Medulla oblongata (tissue), 1 donor: Measurements from ENCODE around the gene HS3ST4.

ENCODE experiments used
- DNase-seq: peaks from one replicate; pipeline ENCODE4 v3.0.0-alpha.2; 2015; ENCODE audit errors: extremely low spot score

The HS3ST4 gene

DNA sequence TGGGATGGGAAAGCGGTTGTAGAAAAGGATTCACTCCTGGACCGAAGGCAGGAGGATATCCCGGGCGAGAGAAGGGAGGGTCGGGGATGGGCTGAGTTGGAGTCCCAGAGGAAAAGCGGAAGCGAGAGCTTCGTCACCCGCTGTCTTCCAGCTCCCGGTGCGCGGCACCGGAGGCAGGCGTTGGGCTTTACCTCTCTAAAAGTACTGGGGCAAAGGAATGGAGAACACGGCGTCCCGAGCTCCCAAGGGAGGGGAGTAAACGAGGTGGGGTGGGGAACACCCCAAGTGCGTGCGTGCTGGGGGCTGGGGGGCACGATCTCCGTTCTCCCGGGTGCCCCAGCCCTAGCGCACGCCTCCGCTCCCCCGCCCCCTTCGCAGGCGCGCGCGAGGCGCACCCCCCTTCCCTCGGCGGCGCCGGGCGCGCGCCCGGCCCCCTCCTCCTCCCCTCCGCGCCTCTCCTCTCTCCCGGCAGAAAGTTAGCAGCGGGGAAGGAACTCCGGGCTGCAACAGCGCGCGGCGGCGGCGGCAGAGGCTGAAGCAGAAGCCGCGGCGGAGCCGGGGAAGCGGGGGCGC is at the start of gene HS3ST4:
TSS of gene HS3ST4 (plus strand) at position 441 of the 573 bp plus-strand sequence.
- DNase-seq, result peak; percentile 15

DNA sequence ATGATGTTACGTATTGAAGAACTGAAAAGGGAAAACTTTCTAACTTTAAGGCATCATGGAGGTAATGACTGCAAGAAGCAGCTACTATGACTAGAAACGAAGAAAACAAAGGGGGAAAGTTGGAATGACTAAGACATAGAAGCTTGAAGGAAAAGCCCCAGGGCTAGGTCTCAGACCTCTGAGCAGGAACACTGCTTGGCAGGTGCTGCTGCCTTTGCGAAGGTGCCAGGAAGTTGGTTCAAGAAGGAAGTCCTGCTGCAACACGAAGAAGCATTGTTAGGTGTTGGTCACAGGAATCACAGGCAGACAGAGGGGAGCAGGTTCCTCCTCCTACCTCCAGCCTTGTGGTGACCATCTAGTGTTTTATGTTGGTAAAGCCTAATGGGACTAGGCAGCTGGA is 48.1 kb upstream of the HS3ST4 start:
- no peak for DNase-seq

DNA sequence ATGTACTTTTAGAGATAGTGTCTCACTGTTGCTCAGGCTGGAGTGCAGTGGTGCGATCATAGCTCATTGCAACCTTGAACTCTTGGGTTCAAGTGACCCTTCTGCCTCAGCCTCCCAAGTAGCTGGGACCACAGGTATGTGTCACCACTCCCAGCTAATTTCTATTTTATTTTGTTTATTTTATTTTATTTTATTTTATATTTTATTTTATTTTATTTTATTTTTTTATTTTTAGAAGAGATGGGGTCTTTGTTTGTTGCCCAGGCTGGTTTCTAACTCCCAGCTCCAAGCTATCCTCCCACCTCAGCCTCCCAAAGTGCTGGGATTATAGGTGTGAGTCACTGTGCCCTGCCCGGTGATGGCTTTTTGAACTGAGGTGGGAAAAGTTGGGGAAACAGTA is 35.1 kb upstream of the HS3ST4 start:
- no peak for DNase-seq

DNA sequence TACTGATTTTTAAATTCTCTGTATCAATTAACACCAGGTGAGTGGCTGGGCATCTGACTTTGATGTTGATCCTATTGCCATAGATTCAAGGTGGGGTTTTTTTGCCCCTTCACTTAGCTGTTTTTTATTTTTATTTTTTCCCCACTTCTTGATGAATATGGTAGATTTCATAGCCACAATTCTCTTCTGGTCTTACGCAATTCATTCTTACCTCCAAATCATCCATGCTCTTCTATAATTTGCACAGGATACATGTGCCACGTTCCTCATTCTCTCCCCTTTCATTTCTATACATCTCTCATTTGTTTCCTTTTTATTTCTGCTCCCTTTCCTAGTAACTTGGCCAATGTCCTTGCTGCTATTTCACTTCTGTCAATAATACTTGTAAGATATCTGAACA is 14.9 kb upstream of the HS3ST4 start:
- no peak for DNase-seq

DNA sequence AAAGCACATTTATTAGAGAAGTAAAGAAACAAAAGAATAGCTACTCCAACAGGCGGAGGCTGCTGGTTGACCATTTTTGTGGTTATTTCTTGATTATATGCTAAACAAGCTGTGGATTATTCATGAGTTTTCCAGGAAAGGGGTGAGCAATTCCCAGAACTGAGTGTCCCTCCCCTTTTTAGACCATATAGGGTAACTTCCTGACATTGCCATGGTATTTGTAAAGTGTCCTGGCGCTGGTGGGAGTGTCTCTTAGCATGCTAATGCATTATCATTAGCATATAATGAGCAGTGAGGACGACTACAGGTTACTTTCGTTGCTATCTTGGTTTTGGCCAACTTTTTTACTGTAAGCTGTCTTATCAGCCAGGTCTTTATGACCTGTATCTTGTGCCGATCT is 12.2 kb upstream of the HS3ST4 start:
- no peak for DNase-seq

DNA sequence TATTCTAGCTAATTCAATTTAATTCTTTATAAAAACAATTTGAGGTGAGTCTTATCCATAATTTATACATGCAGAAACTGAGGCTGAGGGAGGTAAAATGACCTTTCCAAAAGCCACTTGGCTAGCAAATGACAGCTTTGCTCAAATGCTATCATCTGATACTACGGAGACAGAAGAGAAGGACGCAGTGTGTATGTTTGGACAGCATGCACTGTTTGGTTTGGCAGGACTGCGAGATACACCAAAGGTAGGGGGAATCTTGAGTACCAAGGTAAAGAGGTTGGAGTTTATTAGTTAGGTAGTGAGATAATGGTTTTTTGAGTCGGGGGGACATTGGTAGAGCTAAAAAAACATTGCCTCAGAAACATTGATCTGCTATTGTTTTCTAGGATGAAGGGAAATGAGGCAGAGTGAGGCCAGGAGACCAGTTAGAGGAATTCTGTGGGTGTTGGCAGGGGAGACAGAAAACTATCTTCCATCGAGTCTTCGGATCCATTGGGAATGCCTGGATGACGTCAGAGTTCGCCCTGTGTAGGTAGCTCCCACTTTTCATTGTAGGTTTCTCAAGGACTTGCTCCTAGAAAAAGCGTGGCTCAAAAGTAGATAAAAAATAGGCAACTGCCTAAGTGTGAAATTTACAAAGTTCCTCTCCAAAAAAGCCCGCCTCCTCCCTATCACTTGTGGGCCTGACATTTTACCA is 2.5 kb upstream of the HS3ST4 start:
- DNase-seq, result no peak

DNA sequence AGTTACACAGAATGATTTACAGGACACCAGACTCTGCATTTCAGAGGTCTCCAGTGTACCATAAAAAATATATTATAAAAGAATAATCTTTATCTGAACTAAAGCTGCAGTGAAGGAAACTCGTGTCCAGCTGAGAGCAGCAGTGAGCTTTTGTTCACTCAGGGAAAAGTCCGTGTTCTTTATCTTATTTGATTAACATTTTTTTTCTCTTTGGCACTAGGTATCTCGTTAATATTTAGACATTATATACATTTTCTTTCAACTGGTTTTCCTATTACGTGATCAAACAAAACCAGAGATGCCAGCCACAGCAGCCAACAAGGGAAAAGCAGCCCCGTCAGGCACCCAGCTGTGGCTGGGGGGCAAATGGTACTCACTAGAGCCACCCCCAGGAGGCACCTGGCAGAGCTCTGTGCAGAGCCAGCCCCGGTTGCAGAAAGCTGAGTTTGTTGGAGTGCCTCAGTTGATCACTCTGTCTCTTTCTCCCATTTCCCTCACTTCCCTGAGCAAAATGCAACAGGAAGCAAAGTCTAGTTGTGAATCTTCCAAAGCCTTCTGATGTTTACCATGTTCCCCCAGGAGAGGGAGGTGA is 1.1 kb upstream of the HS3ST4 start:
- DNase-seq, result no peak

DNA sequence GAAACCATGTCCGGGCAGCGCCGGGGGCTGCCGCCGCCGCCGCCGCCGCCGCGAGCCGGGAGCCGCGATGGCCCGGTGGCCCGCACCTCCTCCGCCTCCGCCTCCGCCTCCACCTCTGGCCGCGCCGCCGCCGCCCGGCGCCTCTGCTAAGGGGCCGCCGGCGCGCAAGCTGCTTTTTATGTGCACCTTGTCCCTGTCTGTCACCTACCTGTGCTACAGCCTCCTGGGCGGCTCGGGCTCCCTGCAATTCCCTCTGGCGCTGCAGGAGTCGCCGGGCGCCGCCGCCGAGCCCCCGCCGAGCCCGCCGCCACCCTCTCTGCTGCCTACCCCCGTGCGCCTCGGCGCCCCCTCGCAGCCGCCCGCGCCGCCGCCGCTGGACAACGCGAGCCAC is 587 bp downstream of the HS3ST4 start:
- DNase-seq, result no peak

DNA sequence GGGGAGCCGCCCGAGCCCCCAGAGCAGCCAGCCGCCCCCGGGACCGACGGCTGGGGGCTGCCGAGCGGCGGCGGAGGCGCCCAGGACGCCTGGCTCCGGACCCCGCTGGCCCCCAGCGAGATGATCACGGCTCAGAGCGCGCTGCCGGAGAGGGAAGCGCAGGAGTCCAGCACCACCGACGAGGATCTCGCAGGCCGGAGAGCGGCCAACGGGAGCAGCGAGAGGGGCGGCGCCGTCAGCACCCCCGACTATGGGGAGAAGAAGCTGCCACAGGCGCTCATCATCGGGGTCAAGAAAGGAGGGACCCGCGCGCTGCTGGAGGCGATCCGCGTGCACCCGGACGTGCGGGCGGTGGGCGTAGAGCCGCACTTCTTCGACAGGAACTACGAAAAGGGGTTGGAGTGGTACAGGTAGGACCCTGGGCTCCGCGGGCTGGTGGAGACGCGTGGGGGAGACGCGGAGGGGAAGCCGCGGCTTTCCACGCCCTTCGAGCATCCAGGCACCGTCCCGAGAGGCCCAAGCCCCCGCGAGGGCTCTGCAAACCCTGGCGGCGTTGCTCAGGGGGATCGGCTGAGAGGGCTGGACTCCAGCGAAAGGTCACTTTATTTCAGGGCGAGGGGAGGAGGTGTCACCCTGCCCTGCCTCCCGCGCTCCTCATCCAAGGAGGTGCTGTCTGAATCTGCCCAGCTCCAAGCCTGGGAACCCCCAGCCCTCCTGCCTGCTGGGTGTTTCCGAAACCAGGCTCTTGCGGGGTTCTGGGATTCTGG is 1.2 kb downstream of the HS3ST4 start:
- no peak for DNase-seq

DNA sequence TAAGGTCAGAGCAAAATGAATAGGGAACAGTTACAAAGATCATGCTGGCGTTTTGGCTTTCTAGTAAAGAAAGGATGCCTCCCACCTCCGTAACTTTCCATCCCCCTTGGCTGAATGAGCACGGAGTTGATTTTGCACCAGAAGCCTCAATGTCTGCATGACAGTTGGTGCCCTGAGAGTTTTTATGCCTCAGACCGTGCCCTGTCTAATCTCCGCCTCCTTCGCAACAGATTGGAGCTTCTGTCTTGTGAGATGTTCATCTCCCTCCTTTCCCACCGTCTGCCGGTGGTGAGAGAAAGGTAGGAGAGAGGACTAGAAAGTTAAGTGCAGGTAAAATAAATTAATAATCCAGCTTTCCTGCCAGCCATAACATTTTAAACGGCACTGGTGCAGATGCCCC is 1.9 kb downstream of the HS3ST4 start:
- DNase-seq, result no peak

DNA sequence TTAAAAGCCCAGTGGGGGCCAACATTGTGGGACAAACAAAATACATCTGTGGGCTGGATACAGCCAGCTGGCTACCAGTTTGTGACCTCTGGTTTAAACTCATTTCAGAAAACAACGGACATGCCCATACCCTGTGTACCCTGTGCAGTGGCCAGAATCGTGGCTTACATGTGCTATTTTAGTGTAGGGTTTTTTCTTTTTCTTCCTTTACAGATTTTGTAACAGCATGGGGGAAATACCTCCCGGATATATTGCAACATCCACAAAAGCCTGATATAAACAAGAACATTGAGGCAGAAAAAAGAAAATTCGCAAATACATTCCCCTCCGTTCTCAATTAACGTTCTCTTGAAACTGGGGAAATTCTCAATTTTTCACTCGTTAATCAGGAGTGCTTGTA is 7.3 kb downstream of the HS3ST4 start:
- peak; percentile 65 for DNase-seq

DNA sequence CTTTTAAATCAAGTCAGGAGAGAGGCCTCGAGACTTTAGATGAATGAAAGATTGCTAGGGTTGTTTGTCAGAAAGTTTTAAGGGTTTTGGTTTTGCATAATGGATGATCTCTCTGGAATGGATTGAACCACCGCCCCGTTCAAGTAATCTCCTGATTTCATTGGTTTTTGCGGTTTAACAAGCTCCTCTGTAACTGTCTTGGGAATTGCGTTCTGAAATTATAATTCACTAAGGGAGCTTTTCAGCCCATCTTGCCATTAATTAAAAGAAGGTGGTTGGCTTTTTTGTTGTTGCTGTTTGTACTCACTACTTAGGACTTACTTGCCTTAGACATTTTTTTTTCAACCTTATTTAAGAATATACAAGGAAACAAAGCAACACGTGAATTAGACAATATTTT is 8.8 kb downstream of the HS3ST4 start:
- DNase-seq, result no peak

DNA sequence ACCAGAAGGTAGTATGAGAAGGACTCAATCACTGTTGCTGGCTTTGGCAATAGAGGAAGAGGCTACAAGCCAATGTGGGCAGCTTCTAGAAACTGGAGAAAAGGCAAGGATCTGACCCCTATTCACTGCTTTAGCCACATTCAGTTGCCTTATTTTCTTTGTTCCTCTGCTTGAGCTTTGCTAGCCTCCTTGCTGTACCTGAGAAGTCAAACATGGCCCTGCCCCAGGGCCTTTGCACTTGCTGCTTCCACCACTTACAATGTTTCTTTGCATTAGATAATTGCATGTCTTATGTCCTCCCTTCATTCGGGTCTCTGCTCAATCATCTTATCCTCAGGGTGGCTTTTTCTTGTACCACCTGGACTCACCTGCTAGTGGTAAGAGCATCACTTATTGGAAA is 15.8 kb downstream of the HS3ST4 start:
- DNase-seq, result no peak

DNA sequence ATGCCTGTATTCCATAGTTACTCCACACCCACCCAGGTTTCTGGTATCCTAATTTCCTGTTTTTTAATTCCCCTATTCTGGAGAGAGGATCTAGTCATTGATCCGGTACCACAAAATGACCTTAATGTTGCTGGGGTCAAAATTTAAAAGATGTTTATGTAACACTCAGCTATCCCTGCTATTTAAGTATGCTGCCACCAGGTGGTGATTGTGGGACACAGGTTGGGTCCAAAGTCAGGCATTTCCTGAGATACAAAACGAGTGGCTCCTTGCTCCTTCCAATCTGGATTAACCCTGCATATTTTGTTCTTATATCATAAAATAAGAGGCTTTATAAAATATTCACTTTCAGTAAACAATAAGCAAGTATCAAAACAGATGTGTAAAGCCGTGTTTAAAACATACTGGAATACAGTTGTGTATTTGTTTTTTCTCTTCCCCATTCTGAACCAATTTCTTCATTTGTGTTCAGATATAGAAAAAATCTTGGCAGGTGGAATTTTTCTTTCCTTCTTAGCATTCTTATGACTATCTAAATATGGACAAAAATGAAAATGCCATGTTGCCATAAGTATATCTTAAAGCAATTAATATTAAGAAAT is 16.3 kb downstream of the HS3ST4 start:
- no peak for DNase-seq

DNA sequence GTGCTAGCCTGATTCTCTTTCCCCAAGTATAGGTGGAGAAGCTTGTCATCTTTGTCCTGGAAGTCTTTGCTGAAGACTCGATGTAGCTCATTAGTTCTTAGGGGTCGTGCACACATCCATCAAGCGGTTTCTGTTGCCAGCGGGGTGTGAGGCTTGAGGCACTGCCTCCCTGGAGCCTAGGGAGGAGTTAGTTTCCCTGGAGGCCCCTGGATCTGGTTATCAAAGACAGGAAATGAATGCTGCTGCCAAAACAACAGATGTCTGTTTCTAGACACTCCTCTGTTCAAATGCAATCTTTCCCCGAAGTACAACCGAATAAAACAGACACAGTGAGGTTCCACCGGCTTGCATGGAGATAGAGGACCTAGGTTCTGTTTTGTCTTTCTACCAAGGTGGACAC is 17.5 kb downstream of the HS3ST4 start:
- no peak for DNase-seq

DNA sequence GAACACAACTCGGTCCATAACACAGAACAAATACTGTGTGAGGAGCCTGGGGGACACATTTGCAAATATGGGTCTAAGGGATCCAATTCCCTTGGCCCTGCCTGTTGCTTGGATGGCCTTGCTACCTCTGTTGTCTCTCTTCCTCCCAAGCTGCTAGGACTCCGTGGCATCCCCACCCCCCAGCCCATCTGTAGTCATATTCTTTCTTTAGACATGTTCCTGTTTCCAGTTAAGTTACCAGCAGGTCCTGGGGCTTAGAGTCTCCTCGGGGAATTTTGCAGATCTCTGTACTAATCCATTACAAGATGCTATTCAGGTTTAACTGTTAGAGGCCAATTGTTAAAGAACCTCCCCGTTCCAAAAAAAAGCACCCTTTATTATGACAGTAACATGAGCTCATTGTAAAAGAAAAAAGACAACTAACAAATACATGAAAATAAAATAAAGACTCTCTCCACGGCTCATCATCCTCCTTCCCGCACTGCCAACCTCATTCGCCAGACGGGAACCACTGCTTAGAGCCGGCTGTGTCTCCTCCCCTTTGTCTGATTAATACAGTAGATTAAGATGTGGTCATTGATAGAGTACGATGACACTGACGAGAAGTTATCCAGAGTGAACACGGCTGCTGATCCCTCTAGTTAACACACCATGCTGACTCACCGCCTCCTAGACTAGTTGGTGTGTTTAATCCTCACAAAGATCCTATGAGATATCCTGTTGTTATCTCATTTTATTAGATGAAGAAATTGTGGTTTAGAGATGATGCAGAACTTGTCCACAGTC is 22.2 kb downstream of the HS3ST4 start:
- DNase-seq, result no peak

DNA sequence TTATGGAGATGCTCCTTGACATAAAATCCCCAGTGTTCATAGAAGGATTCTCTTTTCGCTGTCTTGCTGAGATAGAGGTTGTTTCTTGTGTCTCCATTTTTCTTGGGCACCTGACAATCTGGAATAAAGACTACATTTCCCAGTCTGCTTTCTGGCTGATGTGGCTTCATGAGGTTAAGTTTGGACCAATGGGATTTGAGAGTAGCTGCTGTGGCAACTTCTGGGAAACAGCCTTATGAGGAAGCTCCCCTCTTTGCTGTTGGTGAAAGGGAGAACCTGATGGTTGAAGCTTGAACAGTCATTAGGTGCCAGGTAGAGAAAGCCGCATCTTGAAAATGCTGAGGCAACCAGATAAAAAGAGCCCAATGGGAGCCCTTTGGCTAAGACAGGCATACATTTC is 24.4 kb downstream of the HS3ST4 start:
- DNase-seq, result peak; percentile 21

DNA sequence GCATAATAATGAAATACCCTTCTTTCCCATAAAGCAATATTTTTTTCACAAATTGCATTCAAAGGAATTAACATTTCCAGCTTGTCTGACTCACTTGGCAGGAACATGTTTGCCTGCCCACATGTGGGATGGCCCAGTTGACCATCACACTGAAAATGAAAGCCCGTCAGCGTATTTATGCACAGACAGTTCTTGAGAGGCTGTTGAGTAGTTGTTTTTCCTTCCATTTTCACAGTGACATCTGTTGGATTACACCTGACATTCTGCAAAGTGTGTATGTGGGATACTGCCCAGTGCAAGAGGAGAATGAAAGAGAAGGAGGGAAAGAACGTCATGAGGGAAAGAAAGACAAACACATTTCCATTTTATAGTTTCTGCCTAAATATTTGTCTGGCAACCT is 29.7 kb downstream of the HS3ST4 start:
- no peak for DNase-seq

DNA sequence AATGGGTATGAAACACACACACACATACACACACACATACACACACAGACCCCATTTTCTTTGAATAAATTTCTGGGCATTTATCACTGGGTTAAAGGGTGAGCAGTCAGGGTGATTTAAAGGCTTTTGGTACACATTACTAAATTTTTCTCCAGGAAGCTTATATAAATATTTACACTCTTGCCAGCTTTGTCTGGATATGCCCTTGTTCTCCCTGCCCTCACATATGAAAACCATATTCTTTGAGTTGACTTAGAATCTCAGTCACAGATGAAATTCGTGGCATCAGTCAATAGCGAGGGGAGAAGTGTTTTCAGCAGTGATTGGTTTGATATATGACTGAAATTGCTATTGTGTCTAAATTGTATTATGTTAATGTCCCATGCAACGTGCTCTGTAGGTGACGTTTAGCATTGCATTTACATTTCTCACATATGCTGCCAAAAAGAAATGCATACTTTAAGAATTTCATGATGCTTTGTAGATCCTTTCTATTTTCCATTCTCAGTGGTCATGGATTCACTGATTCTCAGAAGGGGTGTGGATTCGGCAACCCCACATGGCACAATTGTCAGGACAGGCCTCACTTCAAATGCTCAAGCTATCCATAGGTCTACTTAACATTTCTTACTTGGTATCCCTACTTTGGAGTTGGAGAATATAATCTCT is 34.8 kb downstream of the HS3ST4 start:
- DNase-seq, result no peak

DNA sequence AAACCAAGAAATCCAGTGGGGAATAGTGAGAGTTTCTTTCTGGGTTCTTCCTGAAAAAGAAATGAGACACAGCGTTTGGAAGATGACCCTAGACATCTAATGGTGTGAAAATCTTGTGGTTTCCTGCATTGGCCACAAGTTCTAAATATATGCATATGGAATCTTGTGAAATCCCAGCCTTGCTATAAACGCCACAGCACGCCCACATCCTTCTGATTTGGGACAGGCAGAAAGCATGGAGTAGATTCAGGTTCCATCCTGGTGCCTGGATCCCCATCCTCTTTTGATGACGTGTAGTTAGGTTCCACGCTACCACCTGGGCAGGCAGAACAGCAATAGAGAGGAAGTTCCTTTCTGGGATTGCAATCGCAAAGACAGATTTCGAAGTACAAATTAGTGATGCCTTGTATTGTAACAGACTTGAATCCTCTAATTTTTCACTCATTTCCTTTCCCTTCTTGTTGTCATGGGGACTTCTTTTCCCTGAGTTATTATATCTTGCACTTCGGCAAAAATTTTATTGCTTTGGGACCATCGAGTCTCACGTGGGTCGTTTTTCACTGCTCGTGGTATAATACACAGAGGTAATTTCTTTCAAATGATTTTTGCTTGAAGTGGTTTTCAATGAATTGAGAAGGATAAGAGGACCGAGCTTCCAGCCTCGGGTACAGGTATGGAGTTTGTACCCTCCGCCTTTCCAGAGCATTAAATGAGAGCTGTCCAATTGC is 37.6 kb downstream of the HS3ST4 start:
- DNase-seq, result no peak
